Choroid plexus epithelial cell (primary cell): ENCODE data around the gene DIP2A.
"Not testable (repeated sequence)": the region's sequence is repeated elsewhere in the genome, so short reads cannot be mapped to it uniquely, and the experiment has no call there.

Experiments used
- DNase-seq: peaks from one replicate; pipeline ENCODE4 v3.0.0-alpha.2; 2010; ENCODE audit warnings: low read depth
- H3K4me3 ChIP-seq: 2 replicates; pipeline ENCODE4 v1.5.1; 2011; ENCODE audit warnings: low read depth, mild to moderate bottlenecking, control low read depth, low read length, moderate library complexity
- TF ChIP-seq, protein P1 (sequence below): conservative IDR thresholded peaks from 2 replicates; pipeline ENCODE4 v1.5.1; 2011; ENCODE audit warnings: low read depth, mild to moderate bottlenecking, control low read depth, inconsistent platforms, low read length, moderate library complexity

DIP2A gene

DNA sequence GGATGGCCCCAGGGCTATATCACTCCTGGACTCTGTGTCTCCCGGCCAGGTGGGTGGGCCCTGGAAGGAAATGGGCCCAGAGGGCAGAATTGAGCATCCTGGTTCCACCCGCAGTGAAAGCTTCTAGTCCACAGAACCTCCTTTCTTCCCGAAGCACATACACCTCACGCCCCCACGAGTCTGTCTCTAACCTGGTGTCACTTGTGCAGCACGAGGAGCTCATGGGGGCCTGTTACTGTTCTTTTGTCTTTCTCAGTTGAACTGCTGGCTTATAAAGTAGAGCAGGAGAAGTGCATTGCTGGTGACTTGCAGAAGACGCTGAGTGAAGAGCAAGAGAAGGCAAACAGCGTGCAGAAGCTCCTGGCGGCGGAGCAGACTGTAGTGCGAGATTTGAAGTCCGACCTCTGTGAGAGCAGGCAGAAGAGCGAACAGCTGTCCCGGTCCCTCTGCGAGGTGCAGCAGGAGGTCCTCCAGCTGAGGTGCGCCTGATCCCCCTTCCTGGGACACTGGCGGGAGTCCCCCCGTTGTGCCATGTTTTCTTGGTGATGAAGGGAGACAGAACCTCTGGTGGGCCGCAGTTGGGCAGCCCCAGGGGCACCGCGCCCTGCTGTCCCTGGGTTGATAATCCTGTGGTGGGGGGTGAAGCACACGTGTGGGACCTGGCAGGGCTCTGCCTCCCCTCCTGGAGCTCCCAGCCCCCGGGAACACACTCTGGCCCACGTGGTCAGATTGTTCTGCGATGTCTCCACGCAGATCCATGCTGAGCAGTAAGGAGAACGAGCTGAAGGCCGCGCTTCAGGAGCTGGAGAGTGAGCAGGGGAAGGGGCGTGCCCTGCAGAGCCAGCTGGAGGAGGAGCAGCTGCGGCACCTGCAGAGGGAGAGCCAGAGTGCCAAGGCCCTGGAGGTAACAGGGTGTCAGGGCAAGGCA lies 28.7 kb upstream of the DIP2A start:
- TF ChIP-seq, protein P1, sequence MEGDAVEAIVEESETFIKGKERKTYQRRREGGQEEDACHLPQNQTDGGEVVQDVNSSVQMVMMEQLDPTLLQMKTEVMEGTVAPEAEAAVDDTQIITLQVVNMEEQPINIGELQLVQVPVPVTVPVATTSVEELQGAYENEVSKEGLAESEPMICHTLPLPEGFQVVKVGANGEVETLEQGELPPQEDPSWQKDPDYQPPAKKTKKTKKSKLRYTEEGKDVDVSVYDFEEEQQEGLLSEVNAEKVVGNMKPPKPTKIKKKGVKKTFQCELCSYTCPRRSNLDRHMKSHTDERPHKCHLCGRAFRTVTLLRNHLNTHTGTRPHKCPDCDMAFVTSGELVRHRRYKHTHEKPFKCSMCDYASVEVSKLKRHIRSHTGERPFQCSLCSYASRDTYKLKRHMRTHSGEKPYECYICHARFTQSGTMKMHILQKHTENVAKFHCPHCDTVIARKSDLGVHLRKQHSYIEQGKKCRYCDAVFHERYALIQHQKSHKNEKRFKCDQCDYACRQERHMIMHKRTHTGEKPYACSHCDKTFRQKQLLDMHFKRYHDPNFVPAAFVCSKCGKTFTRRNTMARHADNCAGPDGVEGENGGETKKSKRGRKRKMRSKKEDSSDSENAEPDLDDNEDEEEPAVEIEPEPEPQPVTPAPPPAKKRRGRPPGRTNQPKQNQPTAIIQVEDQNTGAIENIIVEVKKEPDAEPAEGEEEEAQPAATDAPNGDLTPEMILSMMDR = no peak
- H3K4me3 ChIP-seq = no peak overlapping the region
- no peak for DNase-seq

DNA sequence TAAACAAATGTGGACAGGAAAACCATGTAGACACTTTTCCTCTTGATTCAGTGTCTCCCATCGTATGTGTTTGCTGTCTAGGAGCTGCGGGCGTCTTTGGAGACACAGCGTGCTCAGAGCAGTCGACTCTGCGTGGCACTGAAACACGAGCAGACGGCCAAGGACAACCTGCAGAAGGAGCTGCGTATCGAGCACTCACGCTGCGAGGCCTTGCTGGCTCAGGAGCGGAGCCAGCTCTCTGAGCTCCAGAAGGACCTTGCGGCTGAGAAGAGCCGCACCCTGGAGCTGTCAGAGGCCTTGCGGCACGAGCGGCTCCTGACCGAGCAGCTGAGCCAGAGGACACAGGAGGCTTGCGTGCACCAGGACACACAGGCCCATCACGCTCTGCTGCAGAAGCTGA lies 27.2 kb upstream of the DIP2A start:
- TF ChIP-seq, protein P1 = no peak
- no peak overlapping the region for H3K4me3 ChIP-seq
- no peak for DNase-seq

DNA sequence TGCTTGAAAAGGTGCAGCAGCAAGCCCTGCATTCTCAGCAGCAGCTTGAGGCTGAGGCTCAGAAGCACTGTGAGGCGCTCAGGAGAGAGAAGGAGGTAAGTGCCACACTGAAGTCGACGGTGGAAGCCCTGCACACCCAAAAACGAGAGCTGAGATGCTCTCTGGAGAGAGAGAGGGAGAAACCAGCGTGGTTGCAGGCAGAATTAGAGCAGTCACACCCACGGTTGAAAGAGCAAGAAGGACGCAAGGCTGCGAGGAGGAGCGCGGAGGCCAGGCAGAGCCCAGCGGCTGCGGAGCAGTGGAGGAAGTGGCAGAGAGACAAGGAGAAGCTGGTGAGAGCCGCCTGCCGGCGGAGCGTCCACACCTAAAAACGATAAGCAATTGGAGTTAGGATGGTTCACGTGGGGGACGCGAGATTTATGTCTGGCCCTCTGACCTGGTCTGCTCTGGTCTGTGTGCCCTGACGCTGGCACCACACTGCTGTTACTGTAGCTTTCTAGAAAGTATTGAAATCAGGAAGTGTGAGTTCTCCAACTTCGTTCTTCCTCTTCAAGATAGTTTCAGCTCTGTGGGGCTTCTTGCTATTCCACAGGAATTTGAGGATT lies 26.7 kb upstream of the DIP2A start:
- no peak for DNase-seq
- no peak overlapping the region for H3K4me3 ChIP-seq
- TF ChIP-seq, protein P1 = no peak

DNA sequence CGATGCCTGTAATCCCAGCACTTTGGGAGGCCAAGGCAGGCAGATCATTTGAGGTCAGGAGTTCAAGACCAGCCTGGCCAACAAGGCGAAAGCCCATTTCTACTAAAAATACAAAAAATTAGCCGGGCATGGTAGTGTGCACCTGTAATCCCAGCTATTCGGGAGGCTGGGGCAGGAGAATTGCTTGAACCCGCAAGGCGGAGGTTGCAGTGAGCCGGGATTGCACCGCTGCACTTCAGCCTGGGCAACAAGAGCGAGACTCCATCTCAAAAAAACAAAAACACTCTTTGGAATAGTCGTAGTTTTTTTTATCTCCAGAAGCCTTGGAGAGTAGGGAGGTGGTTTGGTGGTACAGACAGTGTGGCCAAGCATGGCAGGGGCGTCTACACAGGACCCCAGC lies 25.6 kb upstream of the DIP2A start:
- DNase-seq, H3K4me3 ChIP-seq: not testable (repeated sequence)

DNA sequence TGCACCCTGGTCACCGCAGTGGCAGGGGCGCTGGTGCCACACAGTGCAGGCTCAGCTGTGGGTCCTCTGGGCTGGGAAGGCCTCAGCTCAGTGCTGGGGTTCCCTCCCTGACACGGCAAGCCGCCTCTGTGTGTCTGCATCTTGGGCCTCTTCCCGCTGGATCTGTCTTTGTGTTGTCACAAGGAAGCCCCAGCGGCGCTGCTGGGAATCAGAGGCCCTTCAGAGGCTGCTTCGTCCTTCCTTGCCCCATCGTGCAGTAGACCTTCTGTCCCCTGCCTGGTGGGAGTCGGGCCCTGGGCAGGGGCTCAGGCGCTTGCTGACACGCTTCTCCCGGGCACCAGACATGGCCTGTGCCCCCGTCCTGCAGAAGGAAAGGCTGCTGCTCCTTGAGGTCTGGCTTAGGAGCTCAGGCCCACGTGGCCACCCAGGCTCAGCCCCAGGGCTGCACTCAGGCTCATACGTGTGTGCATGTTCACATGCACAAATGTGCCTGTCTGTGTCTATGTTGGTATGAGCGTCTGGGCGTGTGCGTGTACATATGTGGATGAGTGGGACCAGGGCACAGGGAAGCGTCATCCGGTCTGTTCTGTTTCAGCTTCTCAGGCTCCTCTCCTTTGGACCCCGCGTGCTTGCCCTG lies 24.3 kb upstream of the DIP2A start:
- no peak for DNase-seq
- TF ChIP-seq, protein P1 = no peak
- no peak overlapping the region for H3K4me3 ChIP-seq

DNA sequence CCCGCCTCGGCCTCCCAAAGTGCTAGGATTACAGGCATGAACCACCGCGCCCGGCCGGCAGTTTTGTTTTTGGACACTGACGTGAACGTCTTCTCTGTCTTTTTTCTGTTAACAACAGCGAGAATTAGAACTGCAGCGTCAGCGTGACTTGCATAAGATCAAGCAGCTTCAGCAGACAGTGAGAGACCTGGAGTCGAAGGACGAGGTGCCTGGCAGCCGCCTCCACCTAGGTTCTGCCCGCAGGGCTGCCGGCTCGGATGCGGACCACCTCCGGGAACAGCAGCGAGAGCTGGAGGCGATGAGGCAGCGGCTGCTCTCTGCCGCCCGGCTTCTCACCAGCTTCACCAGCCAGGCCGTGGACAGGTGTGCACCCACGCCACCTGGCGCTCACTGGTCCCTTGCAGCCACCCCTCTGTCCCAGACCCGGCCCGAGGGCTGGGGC lies 22.9 kb upstream of the DIP2A start:
- TF ChIP-seq, protein P1 = no peak
- H3K4me3 ChIP-seq = no peak overlapping the region
- no peak for DNase-seq

DNA sequence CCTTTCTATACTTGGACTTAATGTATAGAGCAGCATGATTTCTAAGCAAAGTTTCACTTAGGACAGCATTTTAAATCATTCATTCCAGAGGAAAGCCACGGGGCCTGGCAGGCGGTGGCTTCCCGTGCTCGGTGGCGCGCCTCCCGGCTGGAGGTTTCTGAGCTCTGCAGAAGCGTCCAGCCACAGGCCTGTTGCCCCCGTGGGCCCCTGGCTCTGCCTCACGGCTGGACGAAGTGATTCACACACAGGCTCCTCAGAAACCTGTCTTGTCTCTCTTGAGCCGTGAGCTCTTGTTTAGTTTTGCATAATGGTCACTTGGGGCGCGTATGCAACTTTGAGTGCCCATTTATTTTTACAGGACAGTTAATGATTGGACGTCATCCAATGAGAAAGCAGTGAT lies 22.1 kb upstream of the DIP2A start:
- TF ChIP-seq, protein P1 = no peak
- no peak for DNase-seq
- H3K4me3 ChIP-seq = no peak overlapping the region
